ENCODE data around the gene ZYG11A. TPM values are rescaled to one million over a fixed set of nuclear protein-coding genes. Genes with fewer than 3 reads are reported as not detected.

ZYG11A gene
- total RNA-seq, 1 donor from 2014 or later = 0.30 TPM

DNA sequence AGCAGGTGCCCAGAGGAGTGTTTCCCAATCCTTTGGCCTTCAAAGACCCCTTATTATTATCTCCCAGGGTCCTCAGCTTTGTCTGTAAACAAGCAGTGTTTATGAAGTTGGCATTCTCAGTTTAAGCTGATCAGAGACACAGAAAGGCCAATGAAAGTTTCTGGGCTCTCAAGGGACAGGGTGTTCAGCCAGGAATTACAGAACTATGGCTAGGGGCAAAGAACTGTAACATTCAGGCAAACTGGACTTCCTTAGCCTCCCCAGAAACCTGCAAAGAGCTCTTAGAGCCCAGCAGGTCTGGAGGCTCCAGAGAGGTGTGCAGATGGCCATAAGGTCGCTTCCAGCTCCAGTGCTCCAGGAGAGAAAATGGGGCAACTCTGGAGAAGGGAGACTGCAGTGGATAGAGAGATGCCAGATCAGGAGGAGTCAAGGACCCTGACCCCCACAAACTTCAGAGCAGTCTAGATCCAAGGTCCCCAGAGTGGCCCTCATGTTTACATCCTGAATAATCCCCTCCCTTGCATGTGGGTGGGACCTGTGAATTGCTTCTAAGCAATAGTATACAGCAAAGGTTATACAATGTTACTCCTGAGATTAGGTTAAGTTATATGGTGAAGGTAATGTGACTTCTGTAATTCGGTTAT lies 72.8 kb downstream of the ZYG11A start:
- H3K9me3 Mint-ChIP-seq (ENCODE audit: unreplicated experiment) = peaks cover 5% of the 10 kb centered on the region
- no peaks in the 10 kb centered on the region for H3K79me2 ChIP-seq (ENCODE audit: insufficient read depth, low read length)
- H3K27ac Mint-ChIP-seq (ENCODE audit: unreplicated experiment) = no peak overlapping the region

GRCh38 chr1:52915855-52916220 lies 73.3 kb downstream of the ZYG11A start:
- no peak overlapping the region for H3K4me2 ChIP-seq (ENCODE audit: low read length)
- Mint-ChIP-seq H3K27ac (ENCODE audit: unreplicated experiment) (no peak overlapping the region), H3K9me3 (ENCODE audit: unreplicated experiment) (peaks cover 5% of the 10 kb centered on the region), H3K4me1 (ENCODE audit: low read depth, unreplicated experiment) (no peaks in the 10 kb centered on the region), H3K4me3 (ENCODE audit: unreplicated experiment) (no peak overlapping the region), H3K36me3 (ENCODE audit: low read depth, unreplicated experiment) (peaks cover 2% of the 10 kb centered on the region), H3K27me3 (ENCODE audit: low read depth, unreplicated experiment) (peaks cover 20% of the 10 kb centered on the region)
- no peaks in the 10 kb centered on the region for H3K79me2 ChIP-seq (ENCODE audit: insufficient read depth, low read length)
- H3K4me1 ChIP-seq (ENCODE audit: insufficient read depth, low read length) = no peaks in the 10 kb centered on the region
- no peak overlapping the region for H3K27ac ChIP-seq (ENCODE audit: low read depth, low read length)
- no peak overlapping the region for H3K4me3 ChIP-seq (ENCODE audit: insufficient read depth, low read depth, low read length)
- H4K20me1 ChIP-seq (ENCODE audit: insufficient read depth, low read length) = no peaks in the 10 kb centered on the region
- DNase-seq (ENCODE audit: low read depth) (no peak), FAIRE-seq (no peak)
- no peak overlapping the region for H2AFZ ChIP-seq (ENCODE audit: low read depth, low read length)
- H3K9me3 ChIP-seq (ENCODE audit: insufficient read depth, low read depth, low read length) = no peaks in the 10 kb centered on the region
- no peak for TF ChIP-seq EZH2 (IDR thresholded peaks at IDR 0.05; ENCODE audit: insufficient read depth, low read length)
- TF ChIP-seq, protein P1, sequence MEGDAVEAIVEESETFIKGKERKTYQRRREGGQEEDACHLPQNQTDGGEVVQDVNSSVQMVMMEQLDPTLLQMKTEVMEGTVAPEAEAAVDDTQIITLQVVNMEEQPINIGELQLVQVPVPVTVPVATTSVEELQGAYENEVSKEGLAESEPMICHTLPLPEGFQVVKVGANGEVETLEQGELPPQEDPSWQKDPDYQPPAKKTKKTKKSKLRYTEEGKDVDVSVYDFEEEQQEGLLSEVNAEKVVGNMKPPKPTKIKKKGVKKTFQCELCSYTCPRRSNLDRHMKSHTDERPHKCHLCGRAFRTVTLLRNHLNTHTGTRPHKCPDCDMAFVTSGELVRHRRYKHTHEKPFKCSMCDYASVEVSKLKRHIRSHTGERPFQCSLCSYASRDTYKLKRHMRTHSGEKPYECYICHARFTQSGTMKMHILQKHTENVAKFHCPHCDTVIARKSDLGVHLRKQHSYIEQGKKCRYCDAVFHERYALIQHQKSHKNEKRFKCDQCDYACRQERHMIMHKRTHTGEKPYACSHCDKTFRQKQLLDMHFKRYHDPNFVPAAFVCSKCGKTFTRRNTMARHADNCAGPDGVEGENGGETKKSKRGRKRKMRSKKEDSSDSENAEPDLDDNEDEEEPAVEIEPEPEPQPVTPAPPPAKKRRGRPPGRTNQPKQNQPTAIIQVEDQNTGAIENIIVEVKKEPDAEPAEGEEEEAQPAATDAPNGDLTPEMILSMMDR (IDR thresholded peaks at IDR 0.05; ENCODE audit: insufficient read depth, low read depth, low read length) = no peak
- no peak overlapping the region for H3K9ac ChIP-seq (ENCODE audit: low read length)
- H3K27me3 ChIP-seq (ENCODE audit: insufficient read depth, low read length) = peaks cover 1% of the 10 kb centered on the region
- H3K36me3 ChIP-seq (ENCODE audit: insufficient read depth, low read length) = no peaks in the 10 kb centered on the region

More for the DNA sequence above, 72.8 kb downstream of the ZYG11A start:
- Histone ChIP-seq H3K4me1 (ENCODE audit: insufficient read depth, low read length) (no peaks in the 10 kb centered on the region), H3K9me3 (ENCODE audit: insufficient read depth, low read depth, low read length) (no peaks in the 10 kb centered on the region), H4K20me1 (ENCODE audit: insufficient read depth, low read length) (no peaks in the 10 kb centered on the region), H3K4me2 (ENCODE audit: low read length) (no peak overlapping the region), H3K27me3 (ENCODE audit: insufficient read depth, low read length) (no peaks in the 10 kb centered on the region), H3K36me3 (ENCODE audit: insufficient read depth, low read length) (no peaks in the 10 kb centered on the region), H3K27ac (ENCODE audit: low read depth, low read length) (no peak overlapping the region), H3K4me3 (ENCODE audit: insufficient read depth, low read depth, low read length) (no peak overlapping the region), H3K9ac (ENCODE audit: low read length) (no peak overlapping the region), H2AFZ (ENCODE audit: low read depth, low read length) (no peak overlapping the region)
- Mint-ChIP-seq H3K36me3 (ENCODE audit: low read depth, unreplicated experiment) (peaks cover 2% of the 10 kb centered on the region), H3K4me3 (ENCODE audit: unreplicated experiment) (no peak overlapping the region), H3K27me3 (ENCODE audit: low read depth, unreplicated experiment) (peaks cover 17% of the 10 kb centered on the region), H3K4me1 (ENCODE audit: low read depth, unreplicated experiment) (no peaks in the 10 kb centered on the region)
- DNase-seq (ENCODE audit: low read depth) (no peak), FAIRE-seq (no peak)
- no peak for TF ChIP-seq EZH2 (IDR thresholded peaks at IDR 0.05; ENCODE audit: insufficient read depth, low read length)
- TF ChIP-seq, protein P1 (IDR thresholded peaks at IDR 0.05; ENCODE audit: insufficient read depth, low read depth, low read length) = no peak

- Mint-ChIP-seq H3K9me3 (ENCODE audit: unreplicated experiment) (peaks cover 5% of the 10 kb centered on the region), H3K4me3 (ENCODE audit: unreplicated experiment) (no peak overlapping the region), H3K36me3 (ENCODE audit: low read depth, unreplicated experiment) (peaks cover 2% of the 10 kb centered on the region), H3K27ac (ENCODE audit: unreplicated experiment) (no peak overlapping the region), H3K4me1 (ENCODE audit: low read depth, unreplicated experiment) (no peaks in the 10 kb centered on the region), H3K27me3 (ENCODE audit: low read depth, unreplicated experiment) (peaks cover 21% of the 10 kb centered on the region)
- H3K9me3 ChIP-seq (ENCODE audit: insufficient read depth, low read depth, low read length) = no peaks in the 10 kb centered on the region
- H3K27me3 ChIP-seq (ENCODE audit: insufficient read depth, low read length) = peaks cover 2% of the 10 kb centered on the region
- TF ChIP-seq, protein P1 (IDR thresholded peaks at IDR 0.05; ENCODE audit: insufficient read depth, low read depth, low read length) = no peak
- TF ChIP-seq EZH2 (IDR thresholded peaks at IDR 0.05; ENCODE audit: insufficient read depth, low read length) = no peak
- H3K4me3 ChIP-seq (ENCODE audit: insufficient read depth, low read depth, low read length) = no peak overlapping the region
- no peaks in the 10 kb centered on the region for H4K20me1 ChIP-seq (ENCODE audit: insufficient read depth, low read length)
- DNase-seq (ENCODE audit: low read depth) (no peak), FAIRE-seq (no peak)
- no peaks in the 10 kb centered on the region for H3K4me1 ChIP-seq (ENCODE audit: insufficient read depth, low read length)
- H3K9ac ChIP-seq (ENCODE audit: low read length) = no peak overlapping the region
- H3K79me2 ChIP-seq (ENCODE audit: insufficient read depth, low read length) = no peaks in the 10 kb centered on the region
- no peak overlapping the region for H3K27ac ChIP-seq (ENCODE audit: low read depth, low read length)
- H3K36me3 ChIP-seq (ENCODE audit: insufficient read depth, low read length) = no peaks in the 10 kb centered on the region
- no peak overlapping the region for H2AFZ ChIP-seq (ENCODE audit: low read depth, low read length)
- no peak overlapping the region for H3K4me2 ChIP-seq (ENCODE audit: low read length)
These were observed 73.8 kb downstream of the ZYG11A start for GRCh38 chr1:52916241-52916975.

Measured in astrocyte (in vitro differentiated cells and primary cell).